Lower leg skin (tissue), 4 donors: ENCODE data around the gene PSORS1C2. TPM values are rescaled to one million over a fixed set of nuclear protein-coding genes. Genes with fewer than 3 reads are reported as not detected.
A peak's percentile ranks its signal among the peaks of the same experiment; 100 is the strongest.
"Not testable (repeated sequence)": the region's sequence is repeated elsewhere in the genome, so short reads cannot be mapped to it uniquely, and the experiment has no call there.

Experiments used
- DNase-seq, 2 donors: peaks; one replicate each; pipeline ENCODE4 v3.0.0-alpha.2; 2019; ENCODE audit warnings: low spot score in 2 of 2
- H3K4me3 ChIP-seq: fragments of 200-600 bp; sonication (generic); 2 replicates; pipeline ENCODE4 v1.5.1; 2017; ENCODE audit warnings: mild to moderate bottlenecking, low read depth; ENCODE audit not compliant: poor library complexity, severe bottlenecking
- CTCF ChIP-seq, 3 donors: fragments of 450-650 bp; IDR thresholded peaks; one replicate each; pipeline ENCODE4 v1.5.1; 2016; ENCODE audit warnings: antibody characterized with exemption in 3 of 3, mild to moderate bottlenecking in 3 of 3, moderate library complexity in 2 of 3
- POLR2A ChIP-seq, 2 donors: fragments of 450-650 bp; IDR thresholded peaks; one replicate each; pipeline ENCODE4 v1.6.1; 2016 to 2017; ENCODE audit warnings: antibody characterized with exemption in 2 of 2, mild to moderate bottlenecking in 1 of 2, moderate library complexity in 1 of 2
- WGBS, 2 donors: methylation state at CpG; one replicate each; pipeline ENCODE4 v1.1.5; 2018; 5-methylcytosine and 5-hydroxymethylcytosine counted together
- intact Hi-C: fragments of 100-400 bp; cut with DNase I; formaldehyde crosslinking; loops from one replicate; pipeline ENCODE4 v1.15.0; 2023; ENCODE audit warnings: low total_unique reads
- total RNA-seq, 4 donors: library from RNA; depleted of rRNA; stranded (reverse); fragments of >200 nt; gene quantifications; one replicate each; pipeline ENCODE4 v1.1.0, GENCODE V29; 2016

Gene PSORS1C2
- total RNA-seq, result 10 to 100 TPM; 34.8 to 55.5 (median 44.1) TPM

- no peak within 1 kb of the TSS for H3K4me3 ChIP-seq
- WGBS, 2 donors, result 60 to 76% methylated on average over 4 of the region's 4 CpGs
- DNase-seq, result no peak
- intact Hi-C loops, result loop anchor here (5.0 kb wide), 2 partner anchors 53 to 223 kb away; no protein-coding TSS in a partner anchor
- no peak for TF ChIP-seq POLR2A (IDR thresholded peaks at IDR 0.05)
- TF ChIP-seq CTCF (IDR thresholded peaks at IDR 0.05), result no peak
Observed at GRCh38 chr6:31138982-31139381, at the start of gene PSORS1C2. TSS of gene PSORS1C2 (minus strand) at chr6:31139066. CDS start at chr6:31139026, 40 bp downstream.

GRCh38 chr6:31187780-31188194 lies 48.9 kb upstream of the PSORS1C2 start:
- DNase-seq, result no peak
- intact Hi-C loops, result no loop called here

GRCh38 chr6:31186052-31186734 lies 47.3 kb upstream of the PSORS1C2 start:
- TF ChIP-seq POLR2A (IDR thresholded peaks at IDR 0.05) (no peak), CTCF (IDR thresholded peaks at IDR 0.05) (no peak)
- no peak overlapping the region for H3K4me3 ChIP-seq
- DNase-seq, result peak in 1 of 2 donors; percentile 89
- intact Hi-C loops, result no loop called here
- WGBS, 2 donors, result 48 to 54% methylated on average over 23 to 24 of the region's 24 CpGs

More at GRCh38 chr6:31187780-31188194, 48.9 kb upstream of the PSORS1C2 start:
- WGBS, 2 donors, result 54 to 58% methylated on average over 5 of the region's 5 CpGs
- no peak overlapping the region for H3K4me3 ChIP-seq
- no peak for TF ChIP-seq CTCF (IDR thresholded peaks at IDR 0.05)
- TF ChIP-seq POLR2A (IDR thresholded peaks at IDR 0.05), result no peak

- intact Hi-C loops, DNase-seq, H3K4me3 ChIP-seq: not testable (repeated sequence)
- 38 to 62% methylated on average over 4 of the region's 4 CpGs for WGBS, 2 donors
Observed at GRCh38 chr6:31185695-31186051, 46.8 kb upstream of the PSORS1C2 start.

- not testable (repeated sequence) for H3K4me3 ChIP-seq, DNase-seq
- intact Hi-C loops, result loop anchor here (5.0 kb wide), 1 partner anchor 1948 kb away; no protein-coding TSS in a partner anchor
- WGBS, 2 donors, result 64 to 70% methylated on average over 6 of the region's 6 CpGs
Observed at GRCh38 chr6:31183859-31184258, 45.0 kb upstream of the PSORS1C2 start.

GRCh38 chr6:31183287-31183686 lies 44.4 kb upstream of the PSORS1C2 start:
- WGBS, 2 donors, result 35 to 54% methylated on average over 2 of the region's 2 CpGs
- not testable (repeated sequence) for DNase-seq, H3K4me3 ChIP-seq
- intact Hi-C loops, result loop anchor here (5.0 kb wide), 1 partner anchor 1949 kb away; no protein-coding TSS in a partner anchor

GRCh38 chr6:31180500-31180899 lies 41.6 kb upstream of the PSORS1C2 start:
- TF ChIP-seq CTCF (IDR thresholded peaks at IDR 0.05) (no peak), POLR2A (IDR thresholded peaks at IDR 0.05) (no peak)
- H3K4me3 ChIP-seq, result no peak overlapping the region
- WGBS, 2 donors, result 77 to 87% methylated on average over 26 of the region's 26 CpGs
- intact Hi-C loops, result loop anchor here (5.0 kb wide), 1 partner anchor 1952 kb away; no protein-coding TSS in a partner anchor
- no peak for DNase-seq
